IPS DF 6.9 (cell line): ENCODE measurements around the gene ITPRID2.
"Not testable (repeated sequence)": the region's sequence is repeated elsewhere in the genome, so short reads cannot be mapped to it uniquely, and the experiment has no call there.

Experiments used
- DNase-seq: peaks from one replicate; pipeline ENCODE4 v3.0.0-alpha.2; 2013; ENCODE audit warnings: low read depth, low spot score
- H3K27ac ChIP-seq: one replicate; pipeline ENCODE4 v1.5.1; 2013; ENCODE audit warnings: low read length, control low read depth
- H3K27me3 ChIP-seq: 2 replicates; pipeline ENCODE4 v1.6.1; 2013; ENCODE audit warnings: mild to moderate bottlenecking, low read length; ENCODE audit not compliant: control insufficient read depth, insufficient read depth
- H3K36me3 ChIP-seq: 2 replicates; pipeline ENCODE4 v1.6.1; 2013; ENCODE audit warnings: low read length; ENCODE audit not compliant: control insufficient read depth, insufficient read depth
- H3K4me1 ChIP-seq: 2 replicates; pipeline ENCODE4 v1.6.1; 2013; ENCODE audit warnings: low read length; ENCODE audit not compliant: control insufficient read depth, insufficient read depth
- H3K4me3 ChIP-seq: 2 replicates; pipeline ENCODE4 v1.5.1; 2013; ENCODE audit warnings: mild to moderate bottlenecking, low read length
- H3K9me3 ChIP-seq: 2 replicates; pipeline ENCODE4 v1.6.1; 2013; ENCODE audit warnings: low read length, inconsistent platforms; ENCODE audit not compliant: control insufficient read depth, insufficient read depth
- WGBS: extraction: QIAGEN DNeasy Blood & Tissue Kit; methylation state at CpG from one replicate; pipeline ENCODE4 v1.1.7; 2013; ENCODE audit warnings: mixed read lengths, missing lambda C conversion rate; ENCODE audit not compliant: insufficient read length, insufficient coverage; 5-methylcytosine and 5-hydroxymethylcytosine counted together

The ITPRID2 gene

GRCh38 chr2:181947273-181947672 lies 55.7 kb downstream of the ITPRID2 start:
- Histone ChIP-seq H3K36me3 (no peaks in the 10 kb centered on the region), H3K4me3 (no peak overlapping the region), H3K27ac (no peak overlapping the region), H3K4me1 (no peaks in the 10 kb centered on the region), H3K27me3 (no peaks in the 10 kb centered on the region), H3K9me3 (no peaks in the 10 kb centered on the region)
- DNase-seq: no peak

DNA sequence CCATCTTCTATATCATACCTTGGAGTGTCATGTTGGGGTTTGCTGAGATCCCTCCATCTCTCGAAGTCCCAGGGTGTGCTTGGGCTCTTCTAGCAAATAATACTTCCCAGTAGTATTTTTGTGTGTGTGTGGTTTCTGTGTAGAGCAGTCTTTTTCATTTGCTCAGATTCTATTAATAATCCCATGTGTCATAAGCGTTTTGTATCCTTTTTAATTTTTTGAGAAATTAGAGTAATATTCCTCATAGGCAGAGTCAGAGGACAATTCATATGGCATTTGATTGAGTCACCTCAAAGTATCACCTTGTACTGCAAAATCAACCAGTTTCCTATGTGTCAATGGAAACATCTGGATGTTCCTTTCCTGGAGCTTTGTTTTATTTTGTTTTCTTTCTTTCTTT lies 56.7 kb downstream of the ITPRID2 start:
- DNase-seq: no peak

DNA sequence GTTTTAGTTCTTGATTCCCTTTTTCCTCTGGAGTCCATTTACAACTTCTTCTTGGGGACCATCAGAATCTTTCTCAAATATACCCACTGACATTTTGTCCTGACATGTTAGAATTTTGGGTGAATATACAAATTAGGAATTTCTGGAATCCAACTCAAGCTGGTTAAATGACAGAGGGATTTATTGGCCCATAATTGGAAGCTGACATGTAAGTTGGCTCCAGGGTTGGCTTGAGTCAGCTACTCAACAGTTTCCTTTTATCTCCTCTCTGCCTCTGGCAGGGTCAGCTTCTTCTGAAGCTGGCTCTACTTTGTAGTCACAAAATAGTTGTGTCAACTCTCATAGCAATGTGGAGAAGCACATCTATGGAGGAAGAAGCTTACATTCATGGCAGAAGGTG lies 57.5 kb downstream of the ITPRID2 start:
- DNase-seq: no peak
- Histone ChIP-seq H3K4me3 (no peak overlapping the region), H3K4me1 (no peaks in the 10 kb centered on the region), H3K27me3 (no peaks in the 10 kb centered on the region), H3K36me3 (no peaks in the 10 kb centered on the region), H3K27ac (no peak overlapping the region), H3K9me3 (no peaks in the 10 kb centered on the region)

More for the DNA sequence above, 56.7 kb downstream of the ITPRID2 start:
- WGBS: no CpG with 5 or more reads among the region's 2 CpGs
- Histone ChIP-seq H3K27me3 (no peaks in the 10 kb centered on the region), H3K4me3 (no peak overlapping the region), H3K9me3 (no peaks in the 10 kb centered on the region), H3K27ac (no peak overlapping the region), H3K36me3 (no peaks in the 10 kb centered on the region), H3K4me1 (no peaks in the 10 kb centered on the region)

GRCh38 chr2:181952404-181953226 lies 61.1 kb downstream of the ITPRID2 start:
- Histone ChIP-seq H3K36me3 (no peaks in the 10 kb centered on the region), H3K27me3 (no peaks in the 10 kb centered on the region), H3K27ac (no peak overlapping the region), H3K4me1 (no peaks in the 10 kb centered on the region), H3K9me3 (no peaks in the 10 kb centered on the region), H3K4me3 (no peak overlapping the region)
- no CpG with 5 or more reads among the region's 1 CpG for WGBS
- no peak for DNase-seq

- no peaks in the 10 kb centered on the region for H3K27me3 ChIP-seq
- no peaks in the 10 kb centered on the region for H3K4me1 ChIP-seq
- WGBS: no CpG with 5 or more reads among the region's 19 CpGs
- H3K4me3 ChIP-seq: peak overlapping the region; percentile 33; the same call in 1 of the 2 replicates
- no peak overlapping the region for H3K27ac ChIP-seq
- H3K9me3 ChIP-seq: no peaks in the 10 kb centered on the region
- no peaks in the 10 kb centered on the region for H3K36me3 ChIP-seq
- DNase-seq: peak; percentile 82
These were observed 62.5 kb downstream of the ITPRID2 start for GRCh38 chr2:181953881-181954537.

DNA sequence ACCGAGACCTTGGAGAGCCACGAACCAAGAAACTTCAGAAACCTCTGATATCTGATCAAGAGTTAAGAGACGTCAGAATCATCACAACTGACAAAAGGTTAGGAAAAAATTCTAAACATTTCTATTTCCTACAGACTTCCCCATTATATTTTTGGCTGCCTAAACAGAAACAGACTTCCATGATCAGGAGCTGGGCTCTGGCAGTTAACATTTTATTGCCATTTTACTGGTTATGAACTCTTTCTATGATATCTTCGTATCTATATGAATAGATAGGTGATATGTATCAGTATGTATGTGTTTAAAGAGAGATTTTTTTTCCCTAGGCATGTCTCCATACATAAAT lies 63.0 kb downstream of the ITPRID2 start:
- no peak overlapping the region; the same call in 1 of the 2 replicates for H3K4me3 ChIP-seq
- no peaks in the 10 kb centered on the region for H3K36me3 ChIP-seq
- H3K4me1 ChIP-seq: no peaks in the 10 kb centered on the region
- H3K27ac ChIP-seq: no peak overlapping the region
- H3K27me3 ChIP-seq: no peaks in the 10 kb centered on the region
- DNase-seq: no peak
- no CpG with 5 or more reads among the region's 4 CpGs for WGBS
- no peaks in the 10 kb centered on the region for H3K9me3 ChIP-seq

GRCh38 chr2:181955010-181955409 lies 63.5 kb downstream of the ITPRID2 start:
- no peaks in the 10 kb centered on the region for H3K27me3 ChIP-seq
- H3K4me1 ChIP-seq: no peaks in the 10 kb centered on the region
- no peaks in the 10 kb centered on the region for H3K9me3 ChIP-seq
- H3K4me3 ChIP-seq: no peak overlapping the region
- DNase-seq: no peak
- no peaks in the 10 kb centered on the region for H3K36me3 ChIP-seq
- WGBS: no CpG with 5 or more reads among the region's 1 CpG
- H3K27ac ChIP-seq: no peak overlapping the region

- not testable (repeated sequence) for H3K4me1 ChIP-seq, H3K36me3 ChIP-seq, H3K27ac ChIP-seq, H3K4me3 ChIP-seq, H3K9me3 ChIP-seq, DNase-seq, H3K27me3 ChIP-seq
- no CpG with 5 or more reads among the region's 3 CpGs for WGBS
These were observed 64.3 kb downstream of the ITPRID2 start for GRCh38 chr2:181955866-181956265.

DNA sequence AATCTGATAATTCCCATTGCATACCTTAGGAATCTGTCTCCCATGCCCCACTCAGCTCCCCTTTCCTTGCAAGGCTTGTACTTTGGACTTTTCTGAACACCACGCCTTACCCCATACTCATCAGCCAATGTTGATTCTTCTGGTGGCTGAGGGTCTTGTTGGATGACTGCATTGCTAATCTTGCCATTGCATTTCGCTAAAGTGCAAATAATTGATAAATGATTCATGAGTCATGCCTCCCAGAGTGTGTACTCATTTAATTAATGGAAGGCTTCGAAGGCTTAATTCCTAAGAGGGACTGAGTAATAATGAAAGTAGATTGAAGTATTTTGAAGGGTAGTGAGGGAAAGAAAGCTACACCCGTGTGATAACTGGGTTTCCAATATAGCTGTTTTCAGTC lies 66.1 kb downstream of the ITPRID2 start:
- no peaks in the 10 kb centered on the region for H3K27me3 ChIP-seq
- no peak for DNase-seq
- H3K27ac ChIP-seq: no peak overlapping the region
- H3K9me3 ChIP-seq: no peaks in the 10 kb centered on the region
- H3K4me1 ChIP-seq: no peaks in the 10 kb centered on the region
- no peaks in the 10 kb centered on the region for H3K36me3 ChIP-seq
- H3K4me3 ChIP-seq: no peak overlapping the region
- 100% methylated on average over 1 of the region's 4 CpGs for WGBS

- H3K27ac ChIP-seq: no peak overlapping the region
- no CpG with 5 or more reads among the region's 1 CpG for WGBS
- H3K4me3 ChIP-seq: no peak overlapping the region
These were observed 67.2 kb downstream of the ITPRID2 start for GRCh38 chr2:181958726-181959125.

GRCh38 chr2:181959508-181959907 lies 68.0 kb downstream of the ITPRID2 start:
- H3K27me3 ChIP-seq: no peaks in the 10 kb centered on the region
- no peaks in the 10 kb centered on the region for H3K36me3 ChIP-seq
- H3K4me1 ChIP-seq: no peaks in the 10 kb centered on the region
- H3K9me3 ChIP-seq: no peaks in the 10 kb centered on the region
- no peak overlapping the region for H3K4me3 ChIP-seq
- H3K27ac ChIP-seq: no peak overlapping the region
- no peak for DNase-seq

More at GRCh38 chr2:181958726-181959125, 67.2 kb downstream of the ITPRID2 start:
- Histone ChIP-seq H3K4me1 (no peaks in the 10 kb centered on the region), H3K36me3 (no peaks in the 10 kb centered on the region), H3K9me3 (no peaks in the 10 kb centered on the region), H3K27me3 (no peaks in the 10 kb centered on the region)
- DNase-seq: no peak
